ENCODE results near the gene SLCO1C1.

DNA sequence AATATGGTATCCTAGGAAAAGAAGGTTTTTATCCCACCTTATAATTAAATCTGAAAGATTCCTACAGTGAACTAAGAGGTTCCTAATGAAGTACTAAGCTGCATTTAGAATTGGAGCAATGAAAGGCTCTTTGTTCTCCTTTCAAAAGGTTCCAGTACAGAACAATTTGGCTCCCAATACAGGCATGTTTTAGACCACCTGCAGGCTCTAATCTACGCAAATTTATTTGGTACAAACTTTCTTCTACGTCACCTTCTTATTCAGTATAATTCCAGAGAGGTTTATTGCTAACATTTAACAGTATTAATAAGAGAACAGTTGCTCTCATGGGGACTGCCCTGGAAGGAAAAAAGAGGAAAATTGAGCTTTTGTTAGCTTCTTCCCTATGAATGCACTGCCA, 37.6 kb upstream of the SLCO1C1 start:
- TF ChIP-seq, protein P1, sequence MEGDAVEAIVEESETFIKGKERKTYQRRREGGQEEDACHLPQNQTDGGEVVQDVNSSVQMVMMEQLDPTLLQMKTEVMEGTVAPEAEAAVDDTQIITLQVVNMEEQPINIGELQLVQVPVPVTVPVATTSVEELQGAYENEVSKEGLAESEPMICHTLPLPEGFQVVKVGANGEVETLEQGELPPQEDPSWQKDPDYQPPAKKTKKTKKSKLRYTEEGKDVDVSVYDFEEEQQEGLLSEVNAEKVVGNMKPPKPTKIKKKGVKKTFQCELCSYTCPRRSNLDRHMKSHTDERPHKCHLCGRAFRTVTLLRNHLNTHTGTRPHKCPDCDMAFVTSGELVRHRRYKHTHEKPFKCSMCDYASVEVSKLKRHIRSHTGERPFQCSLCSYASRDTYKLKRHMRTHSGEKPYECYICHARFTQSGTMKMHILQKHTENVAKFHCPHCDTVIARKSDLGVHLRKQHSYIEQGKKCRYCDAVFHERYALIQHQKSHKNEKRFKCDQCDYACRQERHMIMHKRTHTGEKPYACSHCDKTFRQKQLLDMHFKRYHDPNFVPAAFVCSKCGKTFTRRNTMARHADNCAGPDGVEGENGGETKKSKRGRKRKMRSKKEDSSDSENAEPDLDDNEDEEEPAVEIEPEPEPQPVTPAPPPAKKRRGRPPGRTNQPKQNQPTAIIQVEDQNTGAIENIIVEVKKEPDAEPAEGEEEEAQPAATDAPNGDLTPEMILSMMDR (IDR thresholded peaks at IDR 0.05; ENCODE audit: borderline replicate concordance, extremely low read depth, low read length, poor library complexity, severe bottlenecking), result no peak
- no peak for TF ChIP-seq EZH2 (IDR thresholded peaks at IDR 0.05; ENCODE audit: borderline replicate concordance, low read depth, low read length, severe bottlenecking)
